Hematopoietic multipotent progenitor cell (in vitro differentiated cells): ENCODE data around the gene REPIN1. TPM values are rescaled to one million over a fixed set of nuclear protein-coding genes. Genes with fewer than 3 reads are reported as not detected.
"Not testable (repeated sequence)": the region's sequence is repeated elsewhere in the genome, so short reads cannot be mapped to it uniquely, and the experiment has no call there.

ENCODE experiments used
- DNase-seq, 3 donors: peaks; one replicate each; pipeline ENCODE4 v3.0.0-alpha.2; 2011 to 2015; ENCODE audit warnings: low read depth in 2 of 3, low spot score in 2 of 3
- total RNA-seq: library from RNA; depleted of rRNA; stranded (reverse); fragments of >200 nt; gene quantifications from one replicate; pipeline ENCODE4 v1.2.3, GENCODE V29; 2012

Gene REPIN1
- total RNA-seq, 1 donor, result 163 TPM

DNA sequence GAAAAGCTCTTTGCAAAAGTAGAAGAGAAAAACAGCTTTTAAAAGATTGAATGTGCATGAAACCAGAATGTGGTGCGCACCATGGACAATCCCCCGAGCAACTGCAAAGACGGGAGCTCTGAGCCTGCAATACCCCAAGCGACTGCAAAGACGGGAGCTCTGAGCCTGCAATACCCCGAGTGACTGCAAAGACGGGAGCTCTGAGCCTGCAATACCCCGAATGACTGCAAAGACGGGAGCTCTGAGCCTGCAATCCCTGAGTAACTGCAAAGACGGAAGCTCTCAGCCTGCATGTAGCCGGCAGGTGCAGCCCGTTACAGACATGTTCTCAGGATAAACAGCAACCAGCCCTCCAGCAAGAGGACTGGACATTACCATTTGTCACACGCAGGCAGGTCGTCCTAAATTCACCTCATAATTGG lies 16.7 kb downstream of the REPIN1 start:
- DNase-seq, result no peak

DNA sequence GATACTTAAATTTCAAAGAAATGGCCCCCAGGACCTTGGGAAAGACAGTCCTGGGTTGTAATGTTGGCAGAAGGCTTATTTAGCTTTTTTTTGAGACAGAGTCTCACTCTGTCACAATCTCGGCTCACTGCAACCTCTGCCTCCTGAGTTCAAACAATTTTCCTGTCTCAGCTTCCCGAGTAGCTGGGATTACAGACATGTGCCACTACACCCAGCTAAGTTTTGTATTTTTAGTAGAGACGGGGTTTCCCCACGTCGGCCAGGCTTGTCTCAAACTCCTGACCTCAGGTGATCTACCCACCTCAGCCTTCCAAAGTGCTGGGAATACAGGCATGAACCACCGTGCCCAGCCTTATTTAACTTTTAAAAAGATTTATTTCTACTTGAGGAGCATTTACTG lies 17.3 kb downstream of the REPIN1 start:
- DNase-seq, result not testable (repeated sequence)

DNA sequence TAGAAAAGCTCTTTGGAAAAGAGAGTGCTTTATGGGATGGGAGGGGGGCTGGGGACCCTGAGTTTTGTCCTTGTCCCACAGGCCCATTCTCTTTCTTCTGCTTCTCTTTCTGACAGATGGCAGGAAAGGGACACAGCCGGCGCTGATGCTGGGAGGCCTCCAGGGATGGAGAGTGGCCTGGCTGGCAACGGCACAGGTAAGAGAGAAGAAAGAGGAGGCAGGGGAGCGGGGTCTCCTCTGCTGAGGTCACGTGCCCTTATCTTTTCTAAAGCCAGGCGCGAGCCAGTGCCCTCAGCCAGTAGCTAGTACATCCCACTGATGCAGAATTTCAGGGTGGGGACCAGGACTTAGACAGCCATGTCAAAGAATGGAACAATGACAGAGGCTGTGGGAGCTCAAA lies 19.7 kb downstream of the REPIN1 start:
- DNase-seq, result no peak

DNA sequence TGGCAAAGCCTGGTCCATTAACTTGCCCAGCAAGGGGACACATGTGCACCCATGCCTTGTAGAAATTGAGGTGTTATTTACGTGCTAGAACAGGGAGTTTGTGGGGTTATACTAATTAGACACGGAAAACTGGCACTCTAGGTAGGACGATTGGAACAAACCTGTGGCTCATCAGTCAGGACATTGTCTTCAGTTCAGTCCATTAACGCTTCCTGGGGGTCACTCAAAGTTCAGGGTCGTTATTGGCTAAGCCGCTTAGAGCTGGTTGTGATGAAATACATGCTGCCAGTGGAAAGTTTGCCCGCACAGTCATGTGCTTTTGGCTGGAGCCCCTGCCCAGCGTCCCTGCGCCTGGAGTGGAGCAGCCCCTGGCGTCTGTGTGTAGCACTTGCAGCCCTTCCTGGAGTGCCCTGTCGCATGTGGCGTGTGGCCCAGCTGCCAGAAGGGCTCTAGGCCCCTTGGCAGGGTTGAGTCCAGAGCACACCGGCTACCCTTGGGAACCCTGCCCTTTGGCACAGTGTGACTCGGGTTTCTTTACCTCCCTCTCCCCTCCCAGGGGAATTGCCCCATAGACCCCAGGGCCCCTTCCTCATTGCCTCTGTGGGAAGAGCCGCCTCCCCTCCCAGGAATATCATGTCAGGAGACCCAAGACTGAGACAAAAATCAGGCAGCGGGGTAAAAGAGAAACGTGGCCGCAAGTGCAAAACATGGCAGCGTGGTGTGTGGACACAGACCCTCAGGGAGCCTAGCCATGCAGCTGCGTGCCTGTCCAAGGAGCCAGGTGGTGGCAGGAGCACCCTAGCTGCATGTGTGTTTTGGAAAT lies 20.3 kb downstream of the REPIN1 start:
- peak in 1 of 3 donors; percentile 46 for DNase-seq

DNA sequence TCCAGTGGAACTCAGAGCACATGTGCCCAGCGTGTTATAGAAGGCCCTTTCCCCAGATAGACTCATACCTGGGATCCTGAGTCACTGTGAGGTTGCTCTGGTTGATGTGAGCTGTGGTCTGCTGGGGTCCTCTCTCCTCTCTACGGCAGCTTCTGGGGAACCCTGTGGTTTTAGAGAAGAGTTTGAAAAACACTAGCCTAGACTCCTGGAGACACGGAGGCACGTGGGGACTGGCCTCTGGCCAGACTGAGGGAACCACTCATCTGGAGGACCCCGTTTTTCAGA lies 20.9 kb downstream of the REPIN1 start:
- DNase-seq, result no peak

DNA sequence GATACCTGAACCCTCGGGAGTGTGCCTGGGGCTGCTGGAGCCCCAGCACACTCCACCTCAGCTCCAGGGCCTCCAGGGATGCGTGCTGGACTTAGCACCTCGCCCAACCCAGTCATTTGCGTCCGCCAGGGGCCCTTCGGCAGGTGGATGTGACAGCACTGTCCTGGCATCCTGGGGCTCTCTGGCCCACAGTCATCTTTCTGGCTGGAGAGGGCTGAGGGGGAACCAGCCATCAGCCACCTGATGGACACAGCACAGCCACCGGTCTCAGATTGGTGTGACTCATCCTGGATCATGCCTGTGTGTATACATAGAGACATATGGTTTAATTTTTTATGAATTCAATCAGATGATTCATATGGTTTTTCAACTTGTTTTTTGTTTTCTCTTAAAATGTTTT lies 21.6 kb downstream of the REPIN1 start:
- no peak for DNase-seq

DNA sequence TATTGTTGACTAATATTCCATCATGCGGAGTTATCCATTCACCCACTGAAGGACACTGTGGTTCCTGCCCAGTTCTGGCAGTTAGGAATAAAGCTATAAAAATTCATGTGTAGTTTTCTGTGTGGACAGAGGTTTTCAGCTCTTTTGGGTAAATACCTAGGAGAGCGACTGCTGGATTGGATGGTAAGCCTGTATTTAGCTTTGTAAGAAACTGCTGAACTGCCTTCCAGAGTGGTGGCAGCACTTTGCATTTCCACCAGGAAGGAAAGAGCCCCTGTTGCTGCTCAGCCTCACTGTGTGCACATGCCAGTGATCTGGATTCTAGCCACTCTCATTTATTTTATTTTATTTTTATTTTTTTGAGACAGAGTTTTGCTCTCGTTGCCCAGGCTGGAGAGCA lies 24.7 kb downstream of the REPIN1 start:
- DNase-seq, result no peak

DNA sequence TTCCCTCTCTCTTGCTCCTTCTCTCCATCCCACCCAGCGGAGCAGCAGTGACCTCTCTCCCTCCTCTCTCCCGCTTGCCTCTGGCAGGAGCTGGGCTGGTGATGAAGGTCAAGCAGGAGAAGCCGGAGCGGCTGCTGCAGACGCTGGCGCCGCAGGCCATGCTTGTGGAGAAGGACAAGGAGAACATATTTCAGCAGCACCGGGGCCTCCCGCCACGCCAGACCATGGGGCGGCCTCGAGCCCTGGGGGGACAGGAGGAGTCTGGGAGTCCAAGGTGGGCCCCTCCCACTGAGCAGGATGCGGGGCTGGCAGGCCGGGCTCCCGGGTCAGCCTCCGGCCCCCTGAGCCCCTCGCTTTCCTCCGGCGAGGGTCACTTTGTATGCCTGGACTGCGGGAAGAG lies 27.8 kb downstream of the REPIN1 start:
- no peak for DNase-seq

DNA sequence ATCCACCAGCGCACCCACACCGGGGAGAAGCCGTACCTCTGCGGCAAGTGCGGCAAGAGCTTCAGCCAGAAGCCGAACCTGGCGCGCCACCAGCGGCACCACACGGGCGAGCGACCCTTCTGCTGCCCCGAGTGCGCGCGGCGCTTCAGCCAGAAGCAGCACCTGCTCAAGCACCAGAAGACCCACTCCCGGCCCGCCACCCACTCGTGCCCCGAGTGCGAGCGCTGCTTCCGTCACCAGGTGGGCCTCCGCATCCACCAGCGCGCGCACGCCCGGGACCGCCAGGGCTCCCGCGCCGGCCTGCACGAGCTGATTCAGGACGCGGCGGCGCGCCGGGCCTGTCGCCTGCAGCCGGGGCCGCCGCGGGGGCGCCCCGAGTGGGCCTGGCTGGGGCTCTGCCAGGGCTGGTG lies 28.2 kb downstream of the REPIN1 start:
- no peak for DNase-seq

DNA sequence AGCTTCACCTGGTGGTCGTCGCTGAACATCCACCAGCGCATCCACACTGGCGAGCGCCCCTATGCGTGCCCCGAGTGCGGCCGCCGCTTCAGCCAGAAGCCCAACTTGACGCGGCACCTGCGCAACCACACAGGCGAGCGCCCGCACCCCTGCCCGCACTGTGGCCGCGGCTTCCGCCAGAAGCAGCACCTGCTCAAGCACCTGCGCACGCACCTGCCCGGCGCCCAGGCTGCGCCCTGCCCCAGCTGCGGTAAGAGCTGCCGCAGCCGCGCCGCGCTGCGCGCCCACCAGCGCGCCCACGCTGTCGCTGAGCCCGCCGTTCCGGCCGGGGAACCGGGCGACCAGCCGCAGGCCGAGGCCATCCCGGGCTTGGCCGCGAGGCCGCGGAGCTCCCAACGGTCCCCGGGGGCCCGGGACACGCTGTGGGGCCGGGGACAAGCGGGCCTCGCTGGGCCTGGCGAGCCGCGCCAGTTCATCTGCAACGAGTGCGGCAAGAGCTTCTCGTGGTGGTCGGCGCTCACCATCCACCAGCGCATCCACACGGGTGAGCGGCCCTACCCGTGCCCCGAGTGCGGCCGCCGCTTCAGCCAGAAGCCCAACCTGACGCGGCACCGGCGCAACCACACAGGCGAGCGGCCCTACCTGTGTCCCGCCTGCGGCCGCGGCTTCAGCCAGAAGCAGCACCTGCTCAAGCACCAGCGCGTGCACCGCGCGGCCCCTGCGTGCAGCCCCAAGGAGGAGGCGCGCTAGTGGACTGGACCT lies 28.9 kb downstream of the REPIN1 start:
- no peak for DNase-seq

DNA sequence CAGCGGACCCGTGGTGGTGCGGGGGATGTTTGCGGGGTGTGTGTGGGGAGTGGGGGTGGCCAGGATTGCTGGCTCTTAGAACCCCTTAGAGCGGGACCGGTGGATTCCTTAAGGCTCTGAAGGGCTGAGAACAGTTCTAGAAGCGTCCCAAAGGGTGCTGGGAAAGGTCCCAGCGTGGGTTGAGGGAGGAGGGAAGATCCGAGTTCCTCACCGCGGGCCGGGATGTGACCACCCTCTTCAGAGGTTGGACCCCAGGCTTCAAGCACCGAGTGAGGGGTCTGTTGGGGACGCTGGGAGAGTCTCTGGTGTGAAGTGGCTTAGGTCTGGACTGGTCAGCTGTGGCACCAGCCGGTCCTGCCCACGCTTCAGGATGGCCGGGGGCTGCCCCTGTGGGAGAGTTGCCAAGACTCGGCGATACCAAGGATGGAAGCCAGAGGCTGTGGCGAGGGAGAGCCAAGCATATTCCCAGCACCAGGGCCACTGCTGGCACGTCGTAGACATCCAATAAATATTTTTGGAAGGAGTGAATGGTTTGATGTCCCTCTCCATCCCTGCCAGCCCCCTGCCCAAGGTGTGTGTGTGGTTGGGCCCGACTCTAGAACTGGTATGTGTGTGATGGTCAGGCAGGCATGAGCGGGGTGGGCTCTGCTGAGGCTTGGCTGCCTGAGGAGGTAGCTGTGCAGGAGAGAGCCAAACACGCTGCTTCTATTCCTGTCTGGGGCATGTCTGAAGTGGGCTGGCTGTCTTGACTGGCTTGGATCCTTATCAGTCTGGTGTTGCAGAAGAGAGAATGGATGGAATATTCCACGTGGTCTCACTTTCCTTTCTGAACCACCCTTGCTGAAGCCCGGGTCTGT lies 29.7 kb downstream of the REPIN1 start:
- no peak for DNase-seq

DNA sequence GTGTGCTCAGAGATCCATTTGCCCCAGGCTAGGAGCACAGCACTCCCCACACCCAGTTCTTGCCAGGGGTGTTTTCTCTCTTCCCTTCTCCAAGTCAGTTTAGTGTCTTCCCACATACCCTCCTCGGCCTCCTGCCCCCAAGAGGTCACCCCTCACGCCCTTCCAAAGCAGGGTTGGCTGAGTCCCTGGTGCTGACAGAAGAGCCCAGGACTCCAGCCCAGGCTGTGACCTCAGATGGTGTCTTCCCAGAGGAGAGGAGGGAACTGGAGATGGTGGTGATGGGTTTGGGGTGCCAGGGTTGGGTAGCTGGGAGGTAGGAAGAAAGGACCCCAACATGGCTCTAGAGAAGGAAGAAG lies 30.3 kb downstream of the REPIN1 start:
- DNase-seq, result no peak

DNA sequence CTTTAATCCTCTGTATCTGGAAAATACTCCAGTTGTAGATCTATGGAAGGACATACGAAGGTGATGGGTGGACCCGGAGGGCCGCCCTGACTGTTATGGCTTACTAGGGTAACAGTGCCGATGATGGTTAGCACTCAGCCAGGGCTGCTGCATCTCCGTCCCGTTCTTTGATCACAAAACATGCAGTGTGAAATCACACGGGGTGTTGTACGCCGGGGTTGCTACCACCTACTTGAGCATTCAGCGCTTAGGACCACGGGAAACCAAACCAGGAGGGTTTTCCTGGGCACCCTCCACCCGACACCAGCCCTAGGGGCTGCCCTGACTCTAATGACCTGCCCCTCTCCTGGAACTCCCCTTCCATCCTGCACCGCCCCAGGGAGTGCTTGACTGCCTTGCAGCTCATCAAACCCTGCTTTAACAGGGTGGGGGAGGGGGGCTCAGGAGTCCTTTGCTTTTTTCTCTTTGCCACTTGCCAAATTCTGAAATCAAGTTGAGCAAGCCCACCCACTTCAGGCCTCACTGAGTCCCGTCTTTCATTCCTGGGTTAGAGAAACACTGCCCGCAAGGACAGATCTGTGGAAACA lies 30.9 kb downstream of the REPIN1 start:
- DNase-seq, result no peak

DNA sequence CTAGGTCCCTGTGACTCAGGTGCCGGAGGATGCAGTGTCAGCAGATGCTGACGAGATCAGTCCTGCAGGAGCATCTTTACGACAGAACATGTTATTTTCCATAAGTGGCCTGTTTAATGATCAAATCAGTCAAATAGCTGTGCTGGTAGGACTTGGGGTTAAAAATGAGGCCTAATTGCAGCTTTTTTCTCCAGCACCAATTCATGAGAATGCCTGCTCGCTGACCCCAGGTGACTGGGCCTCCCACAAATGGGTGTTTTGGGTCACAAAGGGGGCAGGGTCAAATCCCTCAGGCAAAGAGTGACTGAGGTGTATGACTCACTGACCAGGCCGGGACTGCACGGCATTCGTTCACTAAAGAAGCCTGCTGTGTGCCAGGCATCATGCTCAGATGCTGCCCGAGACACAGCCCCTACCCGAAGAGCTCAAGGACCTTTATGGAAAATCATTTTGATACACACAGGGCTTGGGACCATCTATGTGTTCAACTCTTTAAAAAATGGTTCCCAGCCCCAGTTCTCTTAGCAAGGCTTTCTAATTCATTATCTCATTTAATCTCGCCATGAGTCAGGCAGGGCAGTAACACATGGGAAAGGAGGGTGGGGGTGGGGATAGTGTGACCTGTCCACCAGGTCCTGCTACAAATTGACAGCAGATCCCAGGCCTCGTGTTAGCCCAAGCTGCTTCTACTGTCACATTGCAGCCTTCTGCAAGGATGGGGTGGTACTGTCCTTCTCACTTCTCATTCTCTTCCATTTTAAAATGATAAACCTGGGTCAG lies 31.6 kb downstream of the REPIN1 start:
- DNase-seq, result no peak

DNA sequence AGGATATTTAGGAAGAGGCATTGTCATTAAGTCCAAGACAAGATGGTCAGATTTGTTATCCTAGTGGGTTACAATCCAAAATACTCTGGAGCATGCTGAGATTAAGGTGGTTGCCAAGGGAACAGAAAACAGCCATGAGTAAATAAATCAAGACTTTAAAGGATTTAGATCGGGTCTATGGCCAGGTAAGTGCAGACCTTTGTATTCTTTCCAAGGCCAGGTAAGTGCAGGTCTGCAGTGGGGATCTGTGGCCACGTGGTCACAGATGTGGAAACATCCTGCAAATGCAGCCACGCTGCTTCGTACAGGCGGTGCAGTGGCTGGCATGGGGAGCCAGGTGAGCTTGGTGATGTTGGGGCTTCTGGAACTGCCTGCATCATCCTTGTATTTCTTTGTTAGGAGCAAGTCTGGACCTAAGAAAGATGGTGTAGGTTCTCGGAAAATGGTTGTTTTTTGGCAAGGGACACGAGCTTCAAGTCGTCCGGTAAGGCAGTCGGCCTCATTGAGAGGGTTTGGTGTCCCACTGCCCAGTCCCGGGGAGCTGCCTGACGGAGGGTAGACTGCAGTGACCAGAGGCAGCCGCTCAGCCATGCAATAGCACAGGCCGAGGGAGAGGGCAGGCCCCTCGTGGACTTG lies 32.3 kb downstream of the REPIN1 start:
- no peak for DNase-seq

DNA sequence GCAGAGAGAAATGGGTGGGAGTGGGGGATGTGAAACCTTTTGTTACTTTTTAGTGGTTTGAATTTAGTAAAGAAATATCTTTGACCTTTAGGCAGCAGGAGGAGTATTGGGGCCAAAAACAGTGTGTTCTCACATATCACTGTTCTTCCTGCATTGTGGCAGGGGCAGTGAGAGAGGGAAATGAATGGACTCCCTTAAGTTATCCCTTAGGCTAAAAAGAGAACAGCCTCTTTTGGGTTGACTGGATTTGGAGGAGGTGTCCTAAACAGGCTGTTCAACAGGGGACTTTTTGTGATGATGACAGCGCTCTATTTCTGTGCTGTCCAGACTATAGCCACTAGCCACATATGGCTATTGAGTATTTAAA lies 32.8 kb downstream of the REPIN1 start:
- DNase-seq, result no peak

DNA sequence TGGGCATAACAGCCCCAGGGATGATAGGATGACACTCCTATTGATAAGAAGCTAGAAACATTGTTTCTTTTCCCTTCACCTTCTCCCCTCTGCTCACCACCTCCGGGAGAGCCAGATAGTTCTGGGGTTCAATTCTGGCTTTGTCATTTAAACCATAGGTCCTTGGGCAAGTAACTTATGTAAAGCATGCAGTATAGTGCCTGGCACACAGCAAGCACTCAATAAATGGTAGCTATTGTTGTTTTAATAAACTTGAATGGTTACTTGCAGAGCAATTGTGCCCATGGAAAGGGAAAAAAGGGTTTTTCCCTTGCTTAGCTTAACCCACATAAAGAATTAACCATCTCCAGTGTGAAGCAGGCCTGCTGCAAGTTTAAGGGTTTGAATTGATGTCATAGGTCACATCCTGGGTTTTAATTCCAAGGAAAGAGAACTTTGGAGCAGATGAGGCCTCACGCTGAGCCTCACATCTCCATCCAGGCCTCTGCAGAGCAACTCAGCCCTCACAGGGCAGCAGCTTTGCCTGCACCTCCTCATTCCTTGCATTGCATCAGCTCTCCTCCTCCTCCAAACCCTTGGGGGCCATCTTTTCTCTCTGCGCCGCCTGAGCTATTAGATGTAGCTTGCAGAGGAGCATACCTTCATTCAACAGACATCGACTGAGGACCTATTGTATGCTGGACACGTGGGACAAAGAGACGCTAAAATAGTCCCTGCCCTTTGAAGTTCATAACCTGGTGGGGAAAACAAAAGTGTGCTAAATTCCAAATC lies 33.4 kb downstream of the REPIN1 start:
- DNase-seq, result no peak

DNA sequence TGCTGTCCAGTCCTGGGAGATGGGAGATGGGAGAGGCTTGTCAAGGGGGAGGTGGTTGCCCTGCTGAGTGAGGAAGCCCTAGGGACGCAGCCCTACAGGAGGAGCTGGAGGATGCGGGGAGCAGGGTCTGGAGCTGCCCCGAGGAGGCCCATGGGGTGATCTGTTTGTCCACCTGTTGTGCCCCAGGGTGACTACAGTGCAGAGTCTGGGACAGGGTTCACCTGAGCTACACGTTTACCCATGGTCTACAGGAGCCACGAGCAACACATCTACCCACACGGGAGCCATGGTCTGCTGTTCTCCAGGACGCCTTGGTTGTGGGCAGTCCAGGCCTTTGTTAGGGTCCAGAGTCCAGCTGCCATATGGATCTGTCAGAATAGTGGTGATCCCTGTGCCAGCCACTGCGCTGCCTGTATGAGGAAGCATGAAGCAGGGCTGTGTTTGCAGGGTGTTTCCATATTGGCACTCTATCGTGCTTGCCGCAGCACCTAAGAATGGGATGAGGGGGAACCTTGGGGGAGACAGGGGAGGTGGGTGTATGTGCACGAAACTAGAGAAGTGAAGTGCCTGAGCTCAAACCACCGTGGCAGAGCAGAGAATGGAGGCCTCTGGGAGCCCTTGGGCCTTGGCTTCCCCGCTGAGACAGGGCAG lies 34.2 kb downstream of the REPIN1 start:
- DNase-seq, result no peak
